NCI-H2171 (cell line): ENCODE data around the gene EIF2B2.

Experiments
- DNase-seq: peaks from one replicate; lab custom pipeline; 2025; lab: John Stamatoyannopoulos, UW

The EIF2B2 gene

DNA sequence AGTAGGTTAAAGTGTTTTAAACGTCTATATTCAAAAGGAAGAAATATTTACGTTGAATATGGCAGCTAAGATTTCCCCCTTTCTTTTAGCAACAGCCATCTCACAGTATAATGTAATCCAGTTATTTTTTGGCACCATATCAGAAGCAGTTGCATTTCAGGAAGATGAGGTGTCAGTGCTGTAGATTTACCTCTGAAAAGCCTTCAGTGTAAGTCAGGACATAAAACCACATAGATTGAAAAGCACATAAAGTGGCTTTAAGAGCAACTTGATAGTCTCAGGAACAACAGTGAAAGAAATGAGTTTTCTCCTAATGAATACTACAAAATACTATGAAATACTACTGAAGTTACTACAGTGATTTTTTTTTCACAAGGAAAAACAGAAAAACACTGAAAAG, 41.6 kb downstream of the EIF2B2 start:
- peak; percentile 7 for DNase-seq

DNA sequence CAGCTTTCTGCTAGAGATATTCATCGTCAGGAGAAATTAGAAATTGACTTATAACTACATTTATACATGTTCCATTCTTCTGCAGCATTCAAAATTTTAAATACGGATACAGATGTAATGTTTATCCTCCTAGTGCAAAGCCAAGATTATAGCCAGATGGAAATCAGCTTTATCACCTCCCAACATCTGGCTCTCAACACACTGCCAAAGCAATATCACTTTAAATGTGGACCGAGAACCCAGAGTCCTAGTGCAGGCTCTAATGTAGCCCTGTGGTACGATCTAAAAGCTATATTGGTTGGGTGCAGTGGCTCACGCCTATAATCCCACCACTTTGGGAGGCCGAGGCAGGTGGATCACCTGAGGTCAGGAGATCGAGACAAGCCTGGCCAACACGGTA, 42.0 kb downstream of the EIF2B2 start:
- no peak for DNase-seq

DNA sequence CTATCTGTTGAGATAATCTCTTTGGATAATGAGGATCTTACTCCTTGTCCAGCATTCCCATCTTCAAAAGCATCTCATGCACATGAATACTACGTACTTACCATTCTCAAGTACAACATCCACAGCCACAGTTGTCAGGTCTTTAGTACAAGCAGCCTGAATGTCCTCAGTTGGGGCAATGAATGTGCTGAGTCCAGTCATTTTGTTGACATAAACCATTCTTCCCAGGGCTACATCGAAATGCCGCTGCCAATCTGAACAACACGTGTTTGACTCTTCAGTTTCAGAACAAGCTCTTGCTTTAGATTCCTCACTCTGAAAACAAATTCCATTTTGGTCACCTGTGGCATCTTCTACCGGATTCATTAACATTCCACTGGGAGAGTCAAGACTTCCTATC, 43.6 kb downstream of the EIF2B2 start:
- DNase-seq: no peak

DNA sequence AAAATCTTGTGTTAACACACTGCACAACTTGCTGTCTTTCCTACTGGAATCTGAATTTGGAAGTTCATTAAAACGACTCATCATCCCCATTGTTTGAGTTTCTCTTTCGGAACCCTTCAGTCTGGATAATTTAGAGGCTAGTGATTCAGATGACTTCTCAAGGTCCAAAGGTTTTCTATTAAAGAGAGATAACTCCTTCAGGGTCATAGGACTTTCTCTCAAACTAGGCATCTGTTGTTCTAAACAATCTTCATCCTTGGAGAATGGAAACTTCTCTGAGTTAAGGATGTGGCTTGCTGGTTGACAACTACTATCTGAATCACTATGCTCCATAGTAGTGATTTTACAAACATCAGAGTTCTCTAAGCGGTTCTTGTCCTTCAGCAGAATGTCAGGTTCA, 44.2 kb downstream of the EIF2B2 start:
- DNase-seq: no peak

DNA sequence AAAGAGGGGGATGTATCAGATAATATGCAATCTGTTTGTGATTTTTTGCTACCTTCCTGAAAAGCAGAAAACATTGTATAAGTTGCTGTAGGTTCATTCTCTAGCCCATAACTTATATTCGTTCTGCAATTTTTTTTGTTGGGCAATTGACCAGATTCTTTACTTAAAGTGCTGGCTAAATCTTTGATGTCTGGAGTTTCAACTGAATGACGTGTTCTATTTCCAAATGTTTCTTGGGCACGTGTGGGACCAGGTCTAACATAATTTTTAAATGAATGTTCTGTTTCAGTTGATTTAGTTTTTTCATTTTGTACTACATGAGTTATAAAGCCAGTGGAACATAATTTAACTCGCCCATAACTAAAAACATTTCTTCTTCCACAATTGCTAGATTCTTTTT, 44.8 kb downstream of the EIF2B2 start:
- no peak for DNase-seq

DNA sequence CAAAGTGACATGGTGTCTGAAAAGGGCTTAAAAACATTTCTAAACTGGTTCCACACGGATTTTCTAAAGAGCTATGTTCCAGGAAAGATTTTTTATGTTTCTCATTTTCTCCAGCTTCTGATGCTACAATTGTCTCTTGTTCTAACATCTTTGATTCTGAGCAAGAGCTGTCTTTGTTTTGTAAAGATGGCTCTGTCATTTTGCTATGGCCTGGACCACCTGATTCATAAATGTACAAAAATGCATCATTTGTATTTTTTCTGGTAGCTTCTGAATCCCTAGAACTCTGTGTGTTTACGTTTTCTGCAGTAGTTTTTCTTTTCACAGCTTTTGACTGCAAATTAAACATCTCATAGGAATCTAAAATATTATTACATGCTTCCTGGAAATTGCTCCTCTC, 45.4 kb downstream of the EIF2B2 start:
- DNase-seq: no peak

DNA sequence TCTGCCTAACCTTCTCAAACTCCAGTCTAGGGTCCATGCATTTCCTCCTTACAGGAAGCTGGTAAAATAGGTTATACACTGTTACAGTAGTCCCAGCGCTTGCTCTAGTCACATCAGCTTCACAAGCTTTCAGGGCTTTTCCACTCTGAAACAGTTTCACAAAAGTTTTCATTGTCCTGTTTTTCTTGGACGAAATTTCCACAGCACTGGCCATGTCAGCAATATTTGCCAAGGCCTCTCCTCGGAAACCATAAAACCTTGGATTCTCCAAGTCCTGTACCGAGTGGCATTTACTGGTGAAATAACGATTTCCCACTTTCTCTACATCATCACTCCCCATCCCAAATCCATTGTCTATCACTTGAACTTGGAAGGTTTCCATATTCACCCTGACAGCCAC, 46.4 kb downstream of the EIF2B2 start:
- no peak for DNase-seq

DNA sequence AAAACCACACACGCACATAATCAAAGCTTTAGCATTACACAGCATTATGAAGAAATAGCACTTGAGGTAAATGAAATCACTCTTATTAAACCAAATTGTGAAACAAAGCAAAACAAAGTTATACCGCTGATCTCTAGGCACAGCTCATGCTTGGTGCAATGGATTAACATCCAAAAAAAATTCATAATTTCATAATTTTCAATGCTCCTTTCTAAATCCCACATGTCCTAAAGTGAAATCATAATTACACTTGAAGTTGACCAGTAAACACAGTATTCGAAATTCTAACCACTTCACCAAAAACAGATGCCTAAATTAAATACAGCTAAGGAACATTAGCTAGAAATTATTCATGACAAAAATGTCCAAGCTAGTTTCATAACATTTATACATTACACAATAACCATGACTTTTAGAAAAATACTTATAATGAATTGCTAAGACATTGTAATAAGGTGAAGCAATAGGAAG, 47.0 kb downstream of the EIF2B2 start:
- no peak for DNase-seq

DNA sequence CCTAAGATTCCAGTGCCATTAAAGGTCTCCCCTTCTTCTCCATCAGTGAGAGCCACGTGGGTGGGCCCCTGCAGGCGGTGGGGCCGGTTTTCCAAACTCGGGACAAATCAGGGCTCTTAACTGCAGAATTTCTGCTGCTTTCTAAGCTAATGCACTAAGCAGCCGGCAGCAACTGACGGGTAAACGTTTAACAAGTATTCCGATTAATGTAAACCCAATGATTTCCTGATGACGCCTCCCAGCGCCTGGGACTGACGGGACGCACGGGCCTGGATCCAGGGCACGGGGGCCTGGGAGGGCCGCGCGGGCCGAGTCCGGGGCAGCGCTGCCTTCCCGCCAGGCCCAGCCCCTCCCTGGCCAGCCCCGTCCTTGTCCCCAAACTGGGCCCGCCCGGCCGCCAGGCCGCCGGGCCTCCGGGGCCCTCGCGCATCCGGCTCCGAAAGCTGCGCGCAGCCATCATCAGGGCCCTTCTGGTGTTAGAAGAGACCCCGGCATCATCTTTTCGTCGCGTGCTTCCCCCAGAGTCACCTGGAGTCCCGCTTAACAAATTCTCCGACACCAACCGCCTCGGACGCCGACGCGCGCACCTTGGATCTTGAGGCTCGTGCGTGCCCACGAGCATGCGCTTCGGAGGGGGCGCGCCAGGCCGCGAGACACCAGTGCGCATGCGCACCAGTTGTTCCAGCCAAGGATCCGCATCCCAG, 48.3 kb downstream of the EIF2B2 start, which contains the start of gene MLH3:
Gene MLH3 (minus strand): TSS at position 616 of the 704 bp plus-strand sequence. CDS start 1,812 bp downstream, outside the sequence.
- DNase-seq: peak; percentile 91

DNA sequence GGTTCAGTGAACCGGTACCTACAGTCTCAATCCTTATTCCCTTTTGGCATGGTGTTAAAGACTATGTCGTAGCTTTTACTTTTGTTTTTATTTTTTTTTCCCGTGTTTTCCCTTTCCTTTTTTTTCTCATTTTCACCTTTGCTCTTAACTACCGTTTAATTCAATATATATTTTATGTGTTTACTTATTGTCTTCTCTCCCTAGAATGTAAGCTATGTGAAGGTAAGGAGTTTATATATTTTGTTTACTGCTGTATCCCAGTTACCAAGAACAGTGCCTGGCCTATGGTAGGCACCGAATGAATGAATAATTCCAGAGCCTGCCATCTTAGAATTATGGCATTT, 48.8 kb downstream of the EIF2B2 start:
- no peak for DNase-seq

DNA sequence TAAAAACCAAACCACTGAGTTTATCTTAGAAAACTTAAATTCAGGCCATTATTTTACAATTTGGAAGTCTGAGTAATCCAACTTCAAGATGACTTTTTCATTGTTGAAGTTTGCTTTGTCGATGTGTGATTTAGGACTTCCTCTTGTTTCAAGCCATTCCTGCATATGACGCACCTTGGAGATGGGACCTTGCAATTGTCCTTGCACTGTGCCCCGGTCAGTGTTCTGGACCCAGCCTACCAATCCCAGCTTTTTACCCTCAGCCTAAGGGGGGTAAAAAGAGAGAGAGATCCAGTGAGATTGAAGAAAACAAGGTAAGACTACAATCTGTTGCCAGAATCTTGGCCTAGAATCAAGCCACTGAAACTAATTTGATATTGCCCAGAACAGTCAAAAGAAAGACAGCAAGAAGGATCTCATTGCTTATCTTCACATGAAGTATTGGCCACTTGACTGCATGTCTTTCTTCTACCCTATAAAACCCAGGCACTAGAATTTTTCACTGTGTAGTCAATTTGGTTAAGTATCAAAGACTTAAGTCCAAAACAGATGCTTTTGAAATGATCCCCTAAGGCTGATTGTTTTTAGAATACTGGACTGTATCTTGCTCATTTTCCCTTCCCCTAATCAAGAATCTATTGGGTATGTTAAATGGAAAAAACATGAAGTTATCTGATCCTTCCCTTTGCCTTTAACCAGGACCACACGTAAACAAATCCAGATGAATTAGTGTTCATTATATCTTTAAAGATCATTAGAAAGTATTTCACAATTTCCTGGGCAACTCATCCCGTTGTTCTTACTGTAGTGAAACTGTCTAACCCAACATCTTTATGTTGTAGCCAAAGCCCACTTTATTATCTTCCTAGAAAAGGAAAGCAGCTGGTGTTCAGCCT, 50.9 kb downstream of the EIF2B2 start:
- DNase-seq: no peak

DNA sequence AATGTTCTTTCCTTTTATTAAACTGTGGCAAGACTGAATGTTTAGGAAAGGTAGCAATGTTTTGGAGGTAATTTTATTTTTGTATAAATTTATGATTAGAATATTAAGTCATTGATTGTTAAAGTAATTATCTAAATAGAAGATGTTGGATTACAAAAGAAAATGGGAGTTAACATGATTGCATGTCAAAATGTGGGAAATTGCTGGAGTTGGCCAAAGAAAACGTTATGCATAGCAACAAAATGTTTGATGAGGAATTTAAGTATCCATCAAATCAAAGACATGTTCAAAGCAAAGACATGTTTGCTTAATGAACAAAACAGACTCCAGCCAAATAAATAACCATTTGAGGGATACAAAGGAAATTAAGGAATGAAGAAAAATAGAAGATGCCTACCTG, 51.7 kb downstream of the EIF2B2 start:
- no peak for DNase-seq

DNA sequence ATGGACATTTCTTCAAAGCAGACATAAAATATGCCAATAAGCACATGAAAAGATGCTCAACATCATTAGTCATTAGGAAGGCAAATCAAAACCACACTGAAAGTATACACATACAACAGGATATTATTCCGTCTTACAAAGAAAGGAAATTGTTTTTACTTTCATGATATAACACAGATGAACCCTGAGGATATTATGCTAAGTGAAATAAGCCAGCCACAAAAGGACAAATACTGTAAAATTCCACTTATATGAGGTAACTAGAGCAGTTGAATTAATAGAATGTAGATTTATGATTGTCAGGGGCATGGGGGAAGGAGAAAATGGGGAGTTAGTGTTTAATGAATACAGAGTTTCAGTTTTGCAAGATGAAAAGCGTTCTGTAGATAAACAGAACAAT, 56.9 kb downstream of the EIF2B2 start:
- no peak for DNase-seq

DNA sequence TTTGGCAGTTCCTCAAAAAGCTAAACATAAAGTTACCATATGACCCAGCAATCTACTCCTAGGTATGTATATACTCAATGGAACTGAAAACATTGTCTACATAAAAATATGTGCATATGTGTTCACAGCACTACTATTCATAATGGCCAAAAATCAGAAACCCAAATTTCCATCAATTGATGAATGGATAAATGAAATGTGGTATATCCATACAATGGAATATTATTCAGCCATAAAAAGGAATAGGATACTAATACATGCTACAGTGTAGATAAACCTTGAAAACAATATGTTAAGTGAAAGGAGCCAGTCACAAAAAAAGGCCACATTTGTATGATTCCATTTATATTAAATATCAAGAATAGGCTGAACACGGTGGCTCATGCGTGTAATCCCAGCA, 57.7 kb downstream of the EIF2B2 start:
- DNase-seq: no peak
